ENCODE measurements around the gene PMP22.

Gene PMP22

DNA sequence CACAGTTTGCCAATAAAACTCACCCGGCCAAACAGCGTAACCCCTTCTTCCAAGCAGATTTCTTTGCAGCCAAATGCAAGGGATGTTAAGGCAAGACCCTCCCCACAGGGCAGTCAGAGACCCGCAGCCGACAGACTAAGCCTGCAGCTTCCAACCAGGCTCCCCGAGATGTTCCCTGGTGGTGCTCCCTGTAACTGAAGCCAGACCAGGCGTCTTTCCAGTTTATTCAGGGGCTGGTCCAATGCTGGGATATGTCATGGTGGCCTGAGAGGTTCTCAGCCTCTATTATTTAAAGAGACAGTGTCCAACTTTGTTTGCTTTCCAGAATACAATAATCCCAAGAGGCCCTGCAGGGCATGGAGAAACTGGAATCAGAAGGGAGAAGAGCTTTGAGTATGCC, at the start of gene PMP22:
PMP22 (minus strand) TSS at position 196 of the 400 bp plus-strand sequence. CDS start 4,599 bp downstream, outside the sequence.
- DNase-seq (ENCODE audit: low read depth), result no peak
- TF ChIP-seq, protein P1, sequence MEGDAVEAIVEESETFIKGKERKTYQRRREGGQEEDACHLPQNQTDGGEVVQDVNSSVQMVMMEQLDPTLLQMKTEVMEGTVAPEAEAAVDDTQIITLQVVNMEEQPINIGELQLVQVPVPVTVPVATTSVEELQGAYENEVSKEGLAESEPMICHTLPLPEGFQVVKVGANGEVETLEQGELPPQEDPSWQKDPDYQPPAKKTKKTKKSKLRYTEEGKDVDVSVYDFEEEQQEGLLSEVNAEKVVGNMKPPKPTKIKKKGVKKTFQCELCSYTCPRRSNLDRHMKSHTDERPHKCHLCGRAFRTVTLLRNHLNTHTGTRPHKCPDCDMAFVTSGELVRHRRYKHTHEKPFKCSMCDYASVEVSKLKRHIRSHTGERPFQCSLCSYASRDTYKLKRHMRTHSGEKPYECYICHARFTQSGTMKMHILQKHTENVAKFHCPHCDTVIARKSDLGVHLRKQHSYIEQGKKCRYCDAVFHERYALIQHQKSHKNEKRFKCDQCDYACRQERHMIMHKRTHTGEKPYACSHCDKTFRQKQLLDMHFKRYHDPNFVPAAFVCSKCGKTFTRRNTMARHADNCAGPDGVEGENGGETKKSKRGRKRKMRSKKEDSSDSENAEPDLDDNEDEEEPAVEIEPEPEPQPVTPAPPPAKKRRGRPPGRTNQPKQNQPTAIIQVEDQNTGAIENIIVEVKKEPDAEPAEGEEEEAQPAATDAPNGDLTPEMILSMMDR (IDR thresholded peaks at IDR 0.05; ENCODE audit: low read length, missing control alignments), result no peak
- no peak within 1 kb of the TSS for H3K4me3 ChIP-seq (replicated peaks; ENCODE audit: low read depth, low read length)

DNA sequence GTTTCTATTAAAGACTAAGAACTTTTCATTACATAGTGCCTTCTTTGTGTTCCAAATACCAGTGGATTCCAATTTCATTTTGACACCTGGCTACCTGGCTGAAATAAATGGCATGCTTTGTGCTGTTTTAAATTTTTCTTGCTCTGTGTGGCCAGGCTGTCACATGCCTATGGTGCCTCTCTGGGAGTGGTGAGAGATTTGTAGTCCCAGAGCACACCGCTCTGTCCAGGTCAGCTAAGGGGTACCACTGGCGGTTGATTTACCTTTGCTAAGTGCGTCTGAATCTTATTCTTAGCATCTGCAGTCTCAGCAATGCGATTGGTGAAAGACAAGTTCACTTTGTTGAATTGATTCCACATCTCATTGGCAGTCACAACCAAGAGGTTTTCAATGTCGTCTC, 46.9 kb upstream of the PMP22 start:
- DNase-seq (ENCODE audit: low read depth), result no peak
- no peak overlapping the region for H3K4me3 ChIP-seq (replicated peaks; ENCODE audit: low read depth, low read length)
- TF ChIP-seq, protein P1 (IDR thresholded peaks at IDR 0.05; ENCODE audit: low read length, missing control alignments), result no peak

- DNase-seq (ENCODE audit: low read depth), result no peak
Observed at GRCh38 chr17:15309793-15310192, 44.7 kb upstream of the PMP22 start.

GRCh38 chr17:15309236-15309635, 44.1 kb upstream of the PMP22 start:
- TF ChIP-seq, protein P1 (IDR thresholded peaks at IDR 0.05; ENCODE audit: low read length, missing control alignments), result no peak
- H3K4me3 ChIP-seq (replicated peaks; ENCODE audit: low read depth, low read length), result no peak overlapping the region
- no peak for DNase-seq (ENCODE audit: low read depth)

More at GRCh38 chr17:15309793-15310192, 44.7 kb upstream of the PMP22 start:
- H3K4me3 ChIP-seq (replicated peaks; ENCODE audit: low read depth, low read length), result no peak overlapping the region
- TF ChIP-seq, protein P1 (IDR thresholded peaks at IDR 0.05; ENCODE audit: low read length, missing control alignments), result no peak

DNA sequence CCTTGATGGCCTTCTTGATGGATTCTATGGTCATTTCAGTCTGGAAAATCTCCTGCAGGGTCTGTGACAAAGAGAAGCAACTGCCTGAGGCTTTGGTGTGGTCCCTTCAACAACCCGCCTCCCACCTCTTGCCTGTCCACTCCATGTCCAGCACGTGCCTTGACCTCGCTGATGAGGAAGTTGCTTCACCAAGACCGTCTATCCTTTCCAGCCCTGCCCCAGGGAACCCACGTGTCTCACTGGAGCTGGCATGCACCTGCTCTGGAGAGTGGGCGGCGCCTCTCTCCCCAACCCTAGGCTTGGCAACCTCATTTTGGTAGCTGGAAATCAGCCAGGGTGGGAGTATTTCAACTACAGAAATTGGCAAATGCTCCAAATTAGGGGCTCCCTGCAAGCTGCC, 43.6 kb upstream of the PMP22 start:
- TF ChIP-seq, protein P1 (IDR thresholded peaks at IDR 0.05; ENCODE audit: low read length, missing control alignments), result no peak
- no peak overlapping the region for H3K4me3 ChIP-seq (replicated peaks; ENCODE audit: low read depth, low read length)
- no peak for DNase-seq (ENCODE audit: low read depth)

DNA sequence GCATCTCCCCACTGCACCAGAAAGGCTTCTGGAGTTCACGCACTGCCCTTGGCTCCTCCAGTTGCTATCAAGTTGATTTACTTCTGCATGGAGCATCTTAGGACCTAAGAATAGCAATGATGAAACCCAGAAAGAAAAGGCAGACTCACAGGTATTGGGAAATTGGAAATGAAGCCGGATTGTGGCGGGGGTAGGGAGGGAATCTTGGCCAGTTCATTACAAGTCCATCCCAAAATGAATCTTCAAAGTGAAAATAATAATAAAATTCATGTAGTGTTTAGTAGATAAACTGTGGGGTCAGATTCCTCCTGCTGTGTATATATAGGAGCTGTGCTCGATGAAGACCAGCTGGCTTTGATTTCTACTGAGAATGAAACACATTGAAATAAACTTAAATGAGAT, 42.6 kb upstream of the PMP22 start:
- TF ChIP-seq, protein P1 (IDR thresholded peaks at IDR 0.05; ENCODE audit: low read length, missing control alignments), result no peak
- no peak overlapping the region for H3K4me3 ChIP-seq (replicated peaks; ENCODE audit: low read depth, low read length)
- DNase-seq (ENCODE audit: low read depth), result peak; percentile 4

GRCh38 chr17:15303851-15304250, 38.7 kb upstream of the PMP22 start:
- DNase-seq (ENCODE audit: low read depth), result no peak
- TF ChIP-seq, protein P1 (IDR thresholded peaks at IDR 0.05; ENCODE audit: low read length, missing control alignments), result no peak
- H3K4me3 ChIP-seq (replicated peaks; ENCODE audit: low read depth, low read length), result no peak overlapping the region

Data from fibroblast of pulmonary artery (primary cell).